ENCODE results near the gene CNPY1. TPM values are rescaled to one million over a fixed set of nuclear protein-coding genes. Genes with fewer than 3 reads are reported as not detected.

CNPY1 gene
- total RNA-seq, 2 donors from 2014 or later = 0.33 TPM; not detected in 1

DNA sequence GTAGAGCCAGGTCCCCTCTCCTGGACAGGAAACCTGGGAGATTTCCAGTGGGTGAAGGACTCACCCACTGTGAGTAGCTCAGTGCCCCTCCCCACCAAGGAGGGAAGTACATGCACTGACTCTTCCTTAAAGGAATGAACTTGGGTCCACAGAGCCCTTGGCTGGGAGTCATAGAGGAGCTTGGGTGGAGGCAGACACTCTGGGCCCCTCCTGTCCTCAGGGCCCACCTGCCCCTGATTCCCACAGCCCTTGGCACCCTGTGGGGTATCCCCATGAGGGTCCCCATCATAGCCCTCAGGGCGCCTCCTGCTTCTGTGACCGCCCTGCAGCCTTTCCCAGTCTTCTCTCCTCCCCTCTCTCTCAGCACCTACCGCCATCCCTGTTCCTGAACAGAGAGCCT, 84.7 kb downstream of the CNPY1 start:
- no peak for DNase-seq
- H3K4me3 ChIP-seq (ENCODE audit: low read length) = no peak overlapping the region
- 28% methylated on average over 3 of the region's 3 CpGs; no CpG with 5 or more reads in 1 of the 2 experiments for WGBS, 2 experiments (ENCODE audit: insufficient coverage in 1 of 2, insufficient read length in 1 of 2)

GRCh38 chr7:155460926-155461613, 85.3 kb downstream of the CNPY1 start:
- Mint-ChIP-seq H3K4me3 (no peak overlapping the region), H3K27me3 (ENCODE audit: insufficient read depth) (peaks cover 95% of the 10 kb centered on the region), H3K27ac (no peak overlapping the region), H3K9me3 (no peaks in the 10 kb centered on the region), H3K4me1 (peaks cover 8% of the 10 kb centered on the region), H3K36me3 (ENCODE audit: low read depth) (no peaks in the 10 kb centered on the region)
- Histone ChIP-seq H3K36me3 (ENCODE audit: control insufficient read depth, insufficient read depth, low read length) (no peaks in the 10 kb centered on the region), H3K27ac (ENCODE audit: low read depth, low read length) (no peak overlapping the region), H3K4me1 (ENCODE audit: control insufficient read depth, insufficient read depth, low read length) (no peaks in the 10 kb centered on the region), H3K9me3 (ENCODE audit: control insufficient read depth, low read length) (no peaks in the 10 kb centered on the region), H3K27me3 (ENCODE audit: control insufficient read depth, insufficient read depth, low read length, poor library complexity, severe bottlenecking) (peaks cover 97% of the 10 kb centered on the region), H3K4me3 (ENCODE audit: low read length) (no peak overlapping the region), H3K9ac (ENCODE audit: extremely low read depth, low read length, poor library complexity, severe bottlenecking) (no peak overlapping the region)
- peak; percentile 52 for DNase-seq
- 7 to 15% methylated on average over 3 to 8 of the region's 8 CpGs for WGBS, 2 experiments (ENCODE audit: insufficient coverage in 1 of 2, insufficient read length in 1 of 2)
- no peak for TF ChIP-seq CTCF (conservative IDR thresholded peaks at IDR 0.05)

More for the DNA sequence above, 84.7 kb downstream of the CNPY1 start:
- no peak overlapping the region for H3K9ac ChIP-seq (ENCODE audit: extremely low read depth, low read length, poor library complexity, severe bottlenecking)
- no peaks in the 10 kb centered on the region for H3K4me1 ChIP-seq (ENCODE audit: control insufficient read depth, insufficient read depth, low read length)
- Mint-ChIP-seq H3K9me3 (no peaks in the 10 kb centered on the region), H3K27me3 (ENCODE audit: insufficient read depth) (peaks cover 95% of the 10 kb centered on the region), H3K4me1 (peaks cover 8% of the 10 kb centered on the region), H3K36me3 (ENCODE audit: low read depth) (no peaks in the 10 kb centered on the region), H3K4me3 (no peak overlapping the region), H3K27ac (no peak overlapping the region)
- no peak for TF ChIP-seq CTCF (conservative IDR thresholded peaks at IDR 0.05)
- H3K9me3 ChIP-seq (ENCODE audit: control insufficient read depth, low read length) = no peaks in the 10 kb centered on the region
- no peak overlapping the region for H3K27ac ChIP-seq (ENCODE audit: low read depth, low read length)
- H3K27me3 ChIP-seq (ENCODE audit: control insufficient read depth, insufficient read depth, low read length, poor library complexity, severe bottlenecking) = peaks cover 97% of the 10 kb centered on the region
- no peaks in the 10 kb centered on the region for H3K36me3 ChIP-seq (ENCODE audit: control insufficient read depth, insufficient read depth, low read length)

- H3K27ac ChIP-seq (ENCODE audit: low read depth, low read length) = no peak overlapping the region
- no peak overlapping the region for H3K9ac ChIP-seq (ENCODE audit: extremely low read depth, low read length, poor library complexity, severe bottlenecking)
- 3 to 4% methylated on average over 23 to 34 of the region's 34 CpGs for WGBS, 2 experiments (ENCODE audit: insufficient coverage in 1 of 2, insufficient read length in 1 of 2)
- no peak overlapping the region for H3K4me3 ChIP-seq (ENCODE audit: low read length)
- no peaks in the 10 kb centered on the region for H3K9me3 ChIP-seq (ENCODE audit: control insufficient read depth, low read length)
- H3K4me1 ChIP-seq (ENCODE audit: control insufficient read depth, insufficient read depth, low read length) = no peaks in the 10 kb centered on the region
- no peaks in the 10 kb centered on the region for H3K36me3 Mint-ChIP-seq (ENCODE audit: low read depth)
- H3K27me3 Mint-ChIP-seq (ENCODE audit: insufficient read depth) = peaks cover 95% of the 10 kb centered on the region
- peaks cover 97% of the 10 kb centered on the region for H3K27me3 ChIP-seq (ENCODE audit: control insufficient read depth, insufficient read depth, low read length, poor library complexity, severe bottlenecking)
- no peak overlapping the region for H3K27ac Mint-ChIP-seq
- no peak overlapping the region for H3K4me3 Mint-ChIP-seq
- H3K36me3 ChIP-seq (ENCODE audit: control insufficient read depth, insufficient read depth, low read length) = no peaks in the 10 kb centered on the region
- H3K9me3 Mint-ChIP-seq = no peaks in the 10 kb centered on the region
- no peak for TF ChIP-seq CTCF (conservative IDR thresholded peaks at IDR 0.05)
- H3K4me1 Mint-ChIP-seq = peaks cover 4% of the 10 kb centered on the region
- peak; percentile 47 for DNase-seq
Measured at GRCh38 chr7:155459700-155460461, 86.5 kb downstream of the CNPY1 start.
